ENCODE measurements around the gene JPH4. TPM values are rescaled to one million over a fixed set of nuclear protein-coding genes. Genes with fewer than 3 reads are reported as not detected.

The JPH4 gene
- polyA plus RNA-seq, 1 donor (not counting 4 experiments of a cell fraction or from before 2014, with no cell fraction given), result 0.01 TPM

- dilution Hi-C loops (cut with MboI; ENCODE audit: extremely low pct_ligation_motif_present, low sequenced_read_pairs), result no loop called here
- FAIRE-seq, result no peak
These were observed 5.1 kb downstream of the JPH4 start for GRCh38 chr14:23573384-23574015.

GRCh38 chr14:23572836-23573235 lies 5.8 kb downstream of the JPH4 start:
- Histone ChIP-seq H3K4me2 (ENCODE audit: control insufficient read depth, extremely low read depth, insufficient read depth, low read depth, low read length) (no peak overlapping the region), H3K79me2 (ENCODE audit: control insufficient read depth, insufficient read depth, low read length) (no peaks in the 10 kb centered on the region), H2AFZ (ENCODE audit: control insufficient read depth, low read length) (no peak overlapping the region), H3K27me3 (ENCODE audit: control insufficient read depth, extremely low read depth, insufficient read depth, low read length) (peaks cover 30% of the 10 kb centered on the region), H3K4me1 (ENCODE audit: control insufficient read depth, extremely low read depth, insufficient read depth, low read length) (peaks cover 16% of the 10 kb centered on the region), H3K27ac (ENCODE audit: control insufficient read depth, insufficient read depth, low read length) (no peak overlapping the region), H3K4me3 (ENCODE audit: control insufficient read depth in 2 of 3, extremely low read depth in 1 of 3, insufficient read depth in 2 of 3, low read depth in 1 of 3, low read length in 3 of 3) (no peak overlapping the region), H3K9ac (ENCODE audit: control insufficient read depth, extremely low read depth, insufficient read depth, low read length) (no peak overlapping the region), H3K36me3 (ENCODE audit: control insufficient read depth in 2 of 2, extremely low read depth in 1 of 2, insufficient read depth in 2 of 2, low read length in 2 of 2) (no peaks in the 10 kb centered on the region), H3K9me3 (ENCODE audit: control insufficient read depth, low read depth, low read length) (no peaks in the 10 kb centered on the region), H4K20me1 (ENCODE audit: control insufficient read depth, extremely low read depth, insufficient read depth, low read length) (no peaks in the 10 kb centered on the region), H3K9me1 (ENCODE audit: control insufficient read depth, extremely low read depth, insufficient read depth, low read length) (no peaks in the 10 kb centered on the region)
- TF ChIP-seq EZH2 (IDR thresholded peaks at IDR 0.05; ENCODE audit: low read length) (no peak), CTCF (optimal IDR thresholded peaks at IDR 0.05 in 1 of 3, IDR thresholded peaks at IDR 0.05 in 1 of 3, conservative IDR thresholded peaks at IDR 0.05 in 1 of 3; ENCODE audit: extremely low read depth in 1 of 3, insufficient read depth in 2 of 3, low read length in 3 of 3) (no peak)
- FAIRE-seq (no peak), DNase-seq (ENCODE audit: low read depth, low spot score) (no peak)
- dilution Hi-C loops (cut with MboI; ENCODE audit: extremely low pct_ligation_motif_present, low sequenced_read_pairs), result no loop called here

More at GRCh38 chr14:23573384-23574015, 5.1 kb downstream of the JPH4 start:
- TF ChIP-seq CTCF (optimal IDR thresholded peaks at IDR 0.05 in 1 of 3, IDR thresholded peaks at IDR 0.05 in 1 of 3, conservative IDR thresholded peaks at IDR 0.05 in 1 of 3; ENCODE audit: extremely low read depth in 1 of 3, insufficient read depth in 2 of 3, low read length in 3 of 3), result no peak
- no peak for TF ChIP-seq EZH2 (IDR thresholded peaks at IDR 0.05; ENCODE audit: low read length)
- H2AFZ ChIP-seq (ENCODE audit: control insufficient read depth, low read length), result no peak overlapping the region
- H3K4me1 ChIP-seq (ENCODE audit: control insufficient read depth, extremely low read depth, insufficient read depth, low read length), result peaks cover 9% of the 10 kb centered on the region
- H3K4me3 ChIP-seq (ENCODE audit: control insufficient read depth in 2 of 3, extremely low read depth in 1 of 3, insufficient read depth in 2 of 3, low read depth in 1 of 3, low read length in 3 of 3), result no peak overlapping the region
- no peaks in the 10 kb centered on the region for H3K9me1 ChIP-seq (ENCODE audit: control insufficient read depth, extremely low read depth, insufficient read depth, low read length)
- no peaks in the 10 kb centered on the region for H3K79me2 ChIP-seq (ENCODE audit: control insufficient read depth, insufficient read depth, low read length)
- no peak overlapping the region for H3K9ac ChIP-seq (ENCODE audit: control insufficient read depth, extremely low read depth, insufficient read depth, low read length)
- no peak overlapping the region for H3K27ac ChIP-seq (ENCODE audit: control insufficient read depth, insufficient read depth, low read length)
- no peaks in the 10 kb centered on the region for H4K20me1 ChIP-seq (ENCODE audit: control insufficient read depth, extremely low read depth, insufficient read depth, low read length)
- no peak for DNase-seq (ENCODE audit: low read depth, low spot score)
- no peaks in the 10 kb centered on the region for H3K9me3 ChIP-seq (ENCODE audit: control insufficient read depth, low read depth, low read length)
- H3K36me3 ChIP-seq (ENCODE audit: control insufficient read depth in 2 of 2, extremely low read depth in 1 of 2, insufficient read depth in 2 of 2, low read length in 2 of 2), result no peaks in the 10 kb centered on the region
- peaks cover 36% of the 10 kb centered on the region for H3K27me3 ChIP-seq (ENCODE audit: control insufficient read depth, extremely low read depth, insufficient read depth, low read length)
- H3K4me2 ChIP-seq (ENCODE audit: control insufficient read depth, extremely low read depth, insufficient read depth, low read depth, low read length), result no peak overlapping the region

Measured in keratinocyte (primary cell).